ENCODE measurements around the gene MYO18A.
"Not testable (repeated sequence)": the region's sequence is repeated elsewhere in the genome, so short reads cannot be mapped to it uniquely, and the experiment has no call there.

The MYO18A gene

DNA sequence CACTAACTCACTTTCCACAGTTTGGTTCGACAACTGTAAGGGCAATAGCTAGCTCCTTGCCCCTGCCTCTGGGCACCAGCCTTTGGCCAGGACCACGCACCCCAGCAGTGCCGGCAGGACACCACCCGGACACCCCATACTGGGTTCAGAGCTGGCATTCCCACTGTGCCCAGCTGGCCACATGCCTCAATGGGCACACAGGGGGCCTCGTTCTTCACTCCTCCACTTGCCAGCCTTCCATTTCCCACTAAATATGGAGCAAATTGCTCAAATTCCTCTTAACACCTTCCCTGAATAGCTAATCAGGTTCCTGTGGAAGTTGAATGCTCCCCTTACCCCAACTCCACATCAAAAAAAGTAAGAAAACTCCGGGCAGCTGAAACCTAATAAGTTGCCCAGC, 84.8 kb downstream of the MYO18A start:
- no peak for DNase-seq

DNA sequence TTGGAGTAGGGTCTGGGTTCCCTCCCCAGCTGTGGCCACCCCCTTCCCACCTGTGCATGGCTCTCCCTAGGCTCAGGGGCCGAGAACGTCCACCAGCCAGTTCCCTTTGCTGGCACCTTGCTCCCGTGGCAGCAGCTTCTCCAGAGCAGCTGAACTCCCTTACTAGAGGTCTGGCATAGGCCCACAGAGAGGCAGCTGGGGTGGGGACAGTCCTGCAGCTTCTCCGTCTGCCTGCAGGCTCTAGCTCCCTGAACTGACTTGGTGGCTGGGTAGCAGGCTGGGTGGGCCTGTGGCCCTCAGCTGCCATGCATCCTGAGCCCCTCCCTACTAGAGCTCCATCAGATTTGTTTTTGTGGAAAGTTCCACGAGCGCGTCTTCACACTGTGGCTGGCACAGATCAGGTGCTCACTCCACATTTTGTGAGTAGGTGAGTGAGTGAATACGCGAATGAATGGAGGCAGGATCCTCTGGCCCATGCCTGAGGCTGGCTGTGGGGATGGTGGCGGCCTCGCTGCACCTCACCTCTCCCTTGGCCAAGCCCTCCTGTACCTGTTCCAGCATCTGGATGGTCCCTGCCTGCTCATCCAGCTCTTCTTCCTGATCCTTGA, 86.0 kb downstream of the MYO18A start:
- no peak for DNase-seq

DNA sequence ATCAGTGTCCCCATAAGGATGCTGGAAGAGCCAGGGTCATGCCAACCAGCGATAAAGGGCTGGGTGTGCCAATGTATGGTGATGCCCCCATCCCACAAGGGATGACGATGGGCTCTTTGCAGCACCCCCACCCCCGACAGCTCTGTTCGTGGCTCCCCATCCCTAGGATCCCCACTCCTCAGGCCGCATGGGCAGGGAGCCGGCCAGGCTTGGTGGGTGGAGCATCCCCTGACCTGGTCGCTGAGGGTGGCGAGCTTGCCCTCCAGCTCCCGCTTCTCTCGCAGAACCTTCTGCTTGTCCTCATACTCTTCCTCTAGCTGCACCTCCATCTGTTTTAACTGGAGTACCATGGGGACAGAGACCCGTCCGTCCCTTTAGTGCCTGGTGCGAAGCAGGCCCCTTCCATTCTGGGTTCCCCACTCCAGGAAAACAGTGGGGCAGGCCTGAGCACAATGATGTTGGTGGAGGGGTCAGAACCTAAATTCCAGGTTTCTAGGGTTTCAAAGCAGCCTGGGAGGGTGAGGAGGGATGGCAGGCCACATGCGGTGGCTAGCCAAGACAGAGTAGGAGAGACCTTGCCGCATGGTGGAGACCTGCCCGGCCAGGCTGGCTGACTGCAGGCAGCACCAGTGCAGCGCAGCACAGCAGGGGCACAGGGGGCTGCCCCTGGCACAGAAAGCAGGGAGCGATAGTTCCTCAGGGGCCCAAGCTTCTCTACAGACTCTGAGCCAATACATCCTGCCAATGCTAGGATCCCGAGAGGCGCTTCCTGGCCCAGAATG, 86.9 kb downstream of the MYO18A start:
- no peak for DNase-seq

DNA sequence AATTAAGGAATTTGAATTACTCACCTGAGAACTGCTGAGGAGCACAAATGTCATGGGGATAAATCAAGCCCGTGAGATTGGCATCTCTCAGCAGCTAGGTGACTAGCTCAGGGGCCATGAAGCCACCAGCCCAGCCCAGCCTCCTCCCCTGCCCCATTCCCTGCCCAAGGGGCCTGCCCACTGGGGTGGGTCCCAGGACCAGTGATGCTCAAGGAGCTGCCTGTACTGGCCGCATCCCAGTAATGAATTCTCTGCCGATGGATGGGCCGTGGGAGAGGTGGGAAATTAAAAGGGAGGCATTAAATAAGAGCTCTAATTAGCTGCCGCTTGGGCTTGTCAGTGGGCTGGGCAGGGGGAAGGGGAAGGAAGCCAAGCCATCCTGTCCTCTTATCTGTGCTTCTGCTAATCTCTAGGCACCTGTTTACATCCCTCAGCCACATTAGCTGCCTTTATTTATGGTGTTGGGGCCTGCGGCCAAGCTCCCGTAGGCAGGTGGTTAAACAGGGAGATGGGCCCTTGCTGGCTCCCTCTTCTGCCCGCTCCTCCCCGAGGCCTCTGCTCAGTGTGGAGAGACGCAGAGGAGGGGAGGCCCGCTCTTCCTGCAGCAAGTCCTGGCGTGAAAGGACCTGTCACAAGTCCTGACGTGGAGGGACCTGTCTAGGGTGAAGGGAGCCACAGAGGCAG, 88.5 kb downstream of the MYO18A start:
- no peak for DNase-seq

DNA sequence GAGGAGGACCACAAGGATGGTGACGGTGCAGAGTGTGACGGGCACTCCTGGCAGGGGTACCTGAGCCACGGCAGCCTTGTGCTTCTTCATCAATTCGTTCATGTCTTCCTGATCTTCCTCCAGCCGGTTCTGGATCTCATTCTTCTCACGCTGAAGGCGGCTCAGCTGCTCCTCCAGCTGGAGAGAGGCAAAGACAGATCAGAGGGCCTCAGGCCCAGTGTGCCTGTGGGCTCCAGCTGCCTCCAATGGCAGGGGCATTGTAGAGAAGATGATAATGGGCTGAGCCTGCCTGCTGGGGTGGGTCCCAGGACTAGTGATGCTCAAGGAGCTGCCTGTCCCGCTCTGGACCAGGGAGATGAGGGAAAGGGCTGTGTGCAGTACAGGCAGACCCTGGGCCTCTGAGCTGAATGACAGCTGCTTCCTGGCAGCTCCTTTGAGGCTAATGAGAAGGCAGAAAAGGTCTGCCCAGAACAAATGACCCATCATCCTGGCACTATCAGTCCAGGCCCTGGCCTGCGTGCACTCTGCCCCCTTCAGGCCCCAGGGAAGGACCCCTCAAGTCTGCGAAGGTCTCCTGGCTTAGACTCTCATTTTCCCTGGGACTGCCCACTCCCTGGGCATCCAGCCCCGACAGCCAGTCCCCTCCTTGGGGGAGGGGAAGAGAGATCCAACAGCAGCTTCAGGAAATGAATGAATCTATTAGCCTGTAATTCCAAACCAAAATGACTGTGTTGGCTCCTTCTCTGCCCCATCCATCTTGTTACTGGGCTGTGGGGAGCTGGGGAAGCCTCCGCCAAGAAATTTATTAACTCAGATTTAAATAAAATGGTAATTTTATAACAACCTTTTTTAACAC, 89.2 kb downstream of the MYO18A start:
- DNase-seq: no peak

DNA sequence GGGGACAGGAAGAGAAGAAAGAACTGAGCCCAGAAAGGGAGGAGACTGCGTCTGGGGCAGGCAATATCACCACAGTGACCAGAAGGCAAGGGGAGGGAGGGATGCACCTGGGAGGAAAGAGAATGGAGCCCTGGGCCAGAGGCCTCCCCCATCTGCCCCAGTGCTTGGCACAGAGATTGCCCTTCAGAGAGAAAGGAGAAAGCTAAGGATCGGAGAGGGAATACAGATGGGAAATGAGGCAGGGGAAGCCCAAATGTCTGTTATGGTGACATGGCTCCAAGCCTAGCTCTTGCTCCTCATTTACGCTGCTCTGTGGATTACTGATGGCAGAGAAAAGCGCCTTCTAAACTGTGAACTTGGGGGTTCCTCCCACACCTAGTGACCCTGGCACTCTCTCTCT, 90.1 kb downstream of the MYO18A start:
- DNase-seq: no peak

DNA sequence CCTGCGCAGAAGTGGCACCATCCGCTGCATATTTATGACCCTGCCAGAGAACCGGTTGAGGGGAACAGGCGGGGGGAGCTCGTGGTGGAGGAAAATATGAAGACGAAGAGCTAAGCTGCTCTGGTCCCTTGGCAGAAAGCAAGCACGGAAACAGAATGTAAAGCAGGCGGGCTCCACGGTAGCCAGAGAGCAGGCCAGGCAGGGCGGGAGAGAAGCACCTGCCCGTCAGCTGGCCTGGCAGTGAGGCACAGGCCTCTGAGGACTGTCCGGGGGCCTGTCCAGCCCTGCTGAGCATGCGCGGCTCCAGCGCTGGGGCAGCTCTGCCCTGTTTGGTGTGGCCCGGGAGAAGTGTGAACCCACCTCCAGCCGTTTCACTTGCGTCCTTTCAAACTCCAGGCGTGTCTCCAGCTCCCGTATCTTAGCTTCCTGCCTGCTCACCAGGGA, 90.6 kb downstream of the MYO18A start:
- DNase-seq: no peak

DNA sequence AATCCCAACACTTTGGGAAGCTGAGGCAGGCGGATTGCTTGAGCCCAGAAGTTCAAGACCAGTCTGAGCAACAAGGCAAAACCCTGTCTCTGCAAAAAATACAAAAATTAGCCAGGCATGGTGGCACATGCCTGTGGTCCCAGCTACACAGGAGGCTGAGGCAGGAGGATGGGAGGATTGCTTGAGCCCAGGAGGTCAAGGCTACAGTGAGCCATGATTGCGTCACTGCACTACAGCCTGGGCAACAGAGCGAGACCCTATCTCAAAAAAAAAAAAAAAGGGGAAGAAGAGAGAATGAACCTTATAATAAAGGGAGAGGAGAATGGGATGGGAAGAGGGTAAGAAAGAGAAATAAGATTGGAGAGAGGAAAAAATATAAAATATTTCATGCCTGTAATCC, 91.4 kb downstream of the MYO18A start:
- not testable (repeated sequence) for DNase-seq

DNA sequence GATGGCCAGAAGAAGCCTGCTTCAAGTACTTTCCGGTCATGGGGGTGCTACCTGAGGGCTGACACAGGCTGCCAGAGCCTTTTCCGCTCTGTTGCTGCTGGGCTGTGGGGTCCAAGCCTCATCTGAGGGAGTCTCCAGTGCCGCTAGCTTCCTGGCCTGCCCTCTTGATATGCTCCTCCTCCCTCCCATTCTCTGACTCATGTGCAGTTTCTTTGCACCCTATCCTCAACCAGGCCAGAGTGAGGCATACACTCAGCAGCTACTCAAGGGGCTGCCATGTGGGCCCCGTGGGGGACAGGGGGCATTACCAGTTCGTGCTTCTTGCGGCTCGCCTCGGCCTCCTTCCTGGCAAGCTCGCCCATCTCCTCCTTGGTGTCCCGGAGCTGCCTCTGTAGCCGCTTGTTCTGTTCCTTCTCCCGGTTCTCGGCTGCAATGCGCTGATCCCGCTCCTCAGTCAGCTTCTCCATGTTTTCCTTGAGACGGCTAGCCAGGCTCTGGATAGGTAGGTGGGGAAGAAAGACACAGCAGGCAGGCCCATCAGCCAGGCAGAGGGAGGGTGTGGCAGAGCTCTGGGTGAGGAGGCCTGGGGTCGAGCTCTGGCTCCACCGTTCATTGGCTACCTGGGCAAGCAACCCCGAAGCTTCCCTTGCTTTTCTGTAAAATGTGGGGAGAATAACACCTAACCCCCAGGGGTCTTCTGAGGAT, 93.4 kb downstream of the MYO18A start:
- DNase-seq: no peak

DNA sequence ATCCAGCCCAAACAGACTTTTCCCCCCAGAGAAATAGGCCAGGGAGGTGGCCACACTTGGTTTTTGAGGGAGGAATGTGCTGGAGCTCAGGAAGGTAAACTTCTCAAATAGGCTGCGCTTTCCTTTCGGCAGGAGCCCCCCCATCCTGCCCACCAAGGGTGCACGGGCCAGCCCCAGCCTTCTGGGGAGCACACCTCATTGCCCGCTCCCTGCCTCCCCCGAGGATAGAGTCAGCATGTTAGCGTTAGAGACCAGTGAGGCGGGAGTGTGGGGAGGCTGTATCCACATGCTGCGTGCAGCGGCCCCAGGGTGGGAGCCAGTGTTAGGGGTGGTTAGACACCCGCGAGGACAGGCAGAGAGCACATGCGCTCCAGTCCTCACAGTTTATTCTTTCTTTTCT, 95.0 kb downstream of the MYO18A start:
- peak; percentile 16 for DNase-seq

DNA sequence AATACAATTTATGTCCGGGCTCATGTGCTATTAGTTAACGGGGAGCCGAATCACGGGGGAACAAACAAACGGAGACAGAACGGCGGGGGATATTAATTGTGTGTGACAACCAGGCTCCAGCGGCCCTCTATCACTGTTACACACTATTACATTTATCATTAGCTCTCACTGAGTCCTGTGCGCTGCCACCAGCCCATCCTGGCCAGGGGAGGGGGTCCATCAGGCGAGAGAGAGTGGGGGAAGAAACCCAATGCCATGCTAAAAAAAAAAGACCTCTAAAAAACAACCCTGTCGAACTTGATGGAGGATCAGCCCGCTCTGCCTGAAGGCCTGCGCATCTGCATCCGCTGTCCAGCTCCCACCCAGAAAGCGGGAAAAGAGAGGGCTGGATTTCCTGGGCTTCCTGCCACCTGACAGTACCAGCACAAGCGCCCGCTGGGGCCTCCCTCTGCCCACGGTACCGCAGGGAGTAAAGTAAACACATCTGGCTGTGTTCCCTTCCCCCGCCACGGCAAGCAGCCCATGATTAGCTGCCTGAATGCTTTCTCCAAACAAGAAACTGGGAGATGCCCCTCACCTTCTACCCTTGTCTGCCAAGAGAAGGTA, 95.6 kb downstream of the MYO18A start:
- peak; percentile 62 for DNase-seq

DNA sequence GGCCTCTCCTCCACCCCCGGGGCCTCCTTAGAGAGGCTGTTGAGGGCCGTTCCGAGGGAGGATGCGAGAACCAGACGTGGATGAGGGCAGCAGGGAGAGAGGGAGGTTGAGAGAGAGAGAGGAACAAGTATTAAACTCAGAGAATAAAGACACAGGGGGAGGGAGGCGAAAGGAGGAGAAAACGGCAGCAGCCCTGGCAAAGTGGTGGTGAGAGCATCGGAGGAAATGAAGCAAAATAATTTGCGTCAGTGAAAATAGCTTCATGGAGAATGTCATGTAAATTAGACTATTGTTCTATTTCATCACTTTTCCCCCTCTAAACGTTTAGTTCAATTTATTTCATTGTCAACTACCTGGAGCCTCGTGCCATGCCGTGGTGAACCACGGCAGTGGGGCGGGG, 99.2 kb downstream of the MYO18A start:
- DNase-seq: no peak

DNA sequence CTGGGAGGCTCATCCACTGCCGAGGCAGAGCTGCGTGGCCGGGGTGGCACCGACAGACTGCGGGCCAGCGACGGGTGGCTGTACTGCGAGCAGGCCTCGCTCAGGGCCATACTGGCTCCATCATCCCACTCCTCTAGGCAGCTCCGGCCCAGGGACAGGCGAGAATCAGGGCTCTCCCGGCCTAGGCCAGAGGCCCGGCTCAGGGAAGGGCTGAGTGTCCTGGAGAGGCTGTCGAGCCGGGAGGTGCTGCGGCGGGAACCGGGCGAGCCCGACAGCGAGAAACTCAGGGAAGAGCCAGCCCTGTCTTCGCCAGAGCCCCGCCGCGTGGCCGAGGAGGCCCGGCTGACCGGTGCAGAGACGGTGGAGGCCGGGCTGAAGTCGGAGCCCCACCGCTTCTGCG, 99.9 kb downstream of the MYO18A start:
- DNase-seq: no peak

DNA sequence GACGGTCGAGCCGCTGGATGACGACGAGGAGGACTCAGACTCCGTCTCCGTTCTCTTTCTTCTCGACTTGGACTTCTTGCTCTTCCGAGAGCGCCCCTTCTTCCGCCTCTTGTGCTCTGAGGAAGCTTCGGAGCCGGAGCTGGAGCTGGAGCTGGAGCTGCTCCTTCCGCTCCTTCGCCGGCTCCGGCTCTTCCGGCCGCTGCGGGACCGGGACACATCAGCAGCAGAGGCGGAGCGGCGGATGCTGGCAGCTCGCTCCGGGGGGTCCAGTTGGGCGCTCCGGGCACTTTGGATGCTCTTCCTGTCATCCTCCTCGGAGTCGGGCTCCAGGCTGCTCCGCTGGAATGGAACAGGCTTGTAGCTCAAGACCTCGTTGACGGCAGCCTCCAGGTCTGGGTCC, 100.3 kb downstream of the MYO18A start:
- DNase-seq: no peak

DNA sequence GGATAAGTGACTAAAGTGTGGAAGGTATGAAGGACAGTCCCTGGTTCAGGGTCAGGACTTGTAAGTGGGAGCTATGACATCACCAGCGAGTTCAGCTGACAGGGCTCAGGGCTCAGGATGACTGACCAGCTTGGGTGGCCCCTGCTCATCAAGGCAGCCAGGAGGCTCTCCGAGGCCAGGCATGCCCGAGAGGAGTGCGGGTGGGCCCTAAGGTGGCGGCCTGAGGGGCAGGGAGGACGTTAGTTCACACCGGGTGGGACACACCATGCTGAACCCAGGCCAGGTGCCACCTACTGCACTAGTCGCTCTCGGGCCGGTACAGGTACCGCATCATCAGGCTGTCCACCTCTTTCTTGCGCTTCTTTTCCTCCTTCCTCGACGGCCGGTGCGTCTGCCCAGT, 100.8 kb downstream of the MYO18A start:
- DNase-seq: no peak

DNA sequence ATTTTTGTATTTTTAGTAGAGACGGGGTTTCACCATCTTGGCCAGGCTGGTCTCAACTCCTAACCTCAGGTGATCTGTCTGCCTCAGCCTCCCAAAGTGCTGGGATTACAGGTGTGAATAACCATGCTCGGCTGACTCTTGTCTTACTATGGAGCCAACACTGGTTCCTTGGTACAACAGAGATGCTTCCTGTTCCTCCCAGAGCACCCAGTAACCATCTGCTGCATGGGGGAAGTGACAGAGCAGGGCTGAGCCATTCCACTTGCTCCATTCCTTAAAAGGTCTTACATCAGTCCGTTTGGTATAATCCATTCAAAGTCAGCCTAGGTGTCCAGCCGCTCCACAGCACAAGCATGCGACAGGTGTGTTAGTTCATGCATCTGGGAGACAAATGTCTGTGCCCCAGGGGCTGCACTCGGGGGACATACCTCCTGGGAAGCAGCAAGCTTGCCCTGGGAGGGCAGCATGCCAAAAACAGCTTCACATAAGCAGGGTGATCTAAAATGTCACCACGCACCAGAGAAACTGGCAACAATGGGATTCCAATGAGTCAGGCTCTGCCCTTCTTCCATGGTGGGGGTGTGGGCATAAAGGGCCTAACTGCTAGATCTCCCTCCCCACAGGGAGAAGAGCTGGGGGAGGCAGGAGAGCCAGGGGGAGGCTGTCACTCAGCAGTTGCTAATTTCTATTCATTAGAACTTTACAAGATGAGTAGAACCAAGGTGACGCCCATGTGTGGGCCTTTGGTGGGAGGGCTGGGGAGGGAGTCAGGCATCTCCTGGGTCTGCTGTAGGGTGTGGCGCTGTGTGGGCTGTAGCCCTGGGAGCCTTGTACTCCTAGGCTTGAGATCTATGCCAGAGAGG, 101.8 kb downstream of the MYO18A start:
- peak; percentile 34 for DNase-seq

DNA sequence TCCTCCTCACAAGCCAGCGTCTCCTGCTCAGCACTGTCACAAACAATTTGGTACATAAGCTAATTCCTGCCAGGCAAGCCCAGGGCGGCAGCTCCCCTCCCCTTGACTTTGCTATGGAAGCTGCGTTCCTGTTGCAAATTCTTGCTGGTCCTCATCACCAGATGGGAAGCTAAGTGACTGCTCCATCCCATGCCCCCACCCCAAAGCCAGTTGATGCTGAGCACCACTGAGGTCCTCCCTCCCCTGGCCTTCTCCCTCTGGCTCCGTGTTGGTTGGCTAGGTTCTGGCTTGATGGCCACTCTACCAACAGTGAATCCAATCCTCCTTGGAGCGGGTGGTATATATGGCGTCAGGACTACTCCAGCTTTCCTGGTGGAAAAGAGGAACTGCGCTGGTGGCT, 102.9 kb downstream of the MYO18A start:
- no peak for DNase-seq

DNA sequence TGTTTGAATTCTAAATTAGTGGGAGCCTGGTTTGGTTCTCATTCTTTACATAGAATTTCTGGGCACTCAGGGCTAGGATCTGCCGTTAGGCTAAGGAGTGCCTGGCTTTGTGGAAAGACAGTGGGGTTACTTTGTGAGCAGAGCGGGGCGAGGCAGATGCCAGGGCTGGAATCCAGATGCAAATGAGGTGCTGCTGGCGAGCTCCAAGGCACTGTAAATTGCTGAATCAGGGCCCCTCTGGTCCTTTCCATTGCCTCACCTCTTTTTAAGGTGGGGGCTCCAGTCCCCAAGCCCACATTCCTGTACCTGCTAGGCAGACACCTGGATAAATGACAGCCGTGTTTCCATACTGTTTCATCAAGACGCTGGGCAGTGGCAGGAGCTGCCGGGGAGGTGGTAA, 103.5 kb downstream of the MYO18A start:
- DNase-seq: no peak

DNA sequence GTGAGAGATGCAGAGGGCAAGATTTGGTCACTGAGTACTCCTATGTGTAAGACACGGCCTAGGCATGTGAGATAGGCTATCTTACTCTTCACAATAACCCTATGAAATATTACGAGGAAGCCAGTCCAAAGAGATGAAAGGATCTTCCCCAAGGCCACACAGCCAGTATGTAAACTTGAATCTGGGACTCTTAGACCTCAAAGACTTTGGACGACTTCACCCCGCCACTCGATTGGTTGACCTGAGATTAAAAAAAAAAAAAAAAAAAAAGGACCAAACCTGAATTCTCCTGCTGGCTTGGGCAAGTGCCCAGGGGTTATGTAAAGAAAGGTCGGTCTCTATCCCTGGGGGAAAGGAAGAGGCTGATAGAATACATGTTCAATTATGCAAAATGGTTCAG, 104.1 kb downstream of the MYO18A start:
- no peak for DNase-seq

DNA sequence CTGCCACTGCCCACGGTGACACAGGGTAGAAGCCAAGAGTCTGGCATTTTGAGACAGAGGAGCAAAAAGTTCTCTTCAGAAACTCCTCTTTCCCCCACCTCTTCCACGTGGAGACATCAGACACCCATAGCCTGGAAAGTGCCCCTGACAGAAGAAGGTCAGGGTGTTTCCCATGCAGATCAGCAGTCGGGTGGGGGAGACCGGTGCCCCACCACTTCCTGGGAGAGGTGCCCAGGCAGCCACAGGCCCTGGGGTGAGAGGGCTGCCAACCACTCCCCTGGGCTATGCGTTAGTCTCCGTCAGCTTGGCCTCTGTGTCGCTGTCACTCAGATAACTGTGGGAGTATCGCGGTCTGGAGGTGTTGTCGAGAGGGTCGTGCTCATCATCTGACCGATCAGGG, 105.7 kb downstream of the MYO18A start:
- DNase-seq: no peak

DNA sequence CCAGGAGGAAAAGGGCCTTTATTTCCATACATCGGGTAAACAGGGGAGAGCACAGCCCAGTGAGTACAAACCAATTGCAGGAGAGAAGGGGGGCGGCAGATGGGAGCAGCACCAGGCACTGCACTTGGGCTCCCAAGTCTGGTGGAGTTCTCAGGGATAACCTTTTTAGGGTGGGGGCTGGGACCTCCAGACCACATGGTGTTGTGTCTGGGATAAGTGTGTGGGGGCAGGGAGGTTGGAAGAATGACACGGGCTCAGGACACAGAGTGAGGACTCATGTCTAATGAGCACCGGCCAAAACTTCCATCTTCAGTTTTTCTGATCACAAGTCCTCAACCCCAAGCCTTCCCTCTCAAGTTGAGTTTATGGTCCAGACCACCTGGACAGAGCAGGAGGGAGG, 106.7 kb downstream of the MYO18A start:
- no peak for DNase-seq
